Hepatocyte (in vitro differentiated cells): Measurements from ENCODE around the gene IFI30.

Experiments
- EZH2phosphoT487 ChIP-seq: fragments of 200-600 bp; sonication (generic); IDR thresholded peaks from one replicate; pipeline ENCODE4 v1.6.1; 2018; ENCODE audit warnings: antibody characterized with exemption, mild to moderate bottlenecking, low read depth, moderate library complexity; ENCODE audit not compliant: unreplicated experiment, severe bottlenecking
- TF ChIP-seq, protein P1 (sequence below): fragments of 200-600 bp; sonication (generic); IDR thresholded peaks from 2 replicates; pipeline ENCODE4 v1.5.1; 2016; ENCODE audit warnings: antibody characterized with exemption, mild to moderate bottlenecking; ENCODE audit not compliant: poor library complexity

DNA sequence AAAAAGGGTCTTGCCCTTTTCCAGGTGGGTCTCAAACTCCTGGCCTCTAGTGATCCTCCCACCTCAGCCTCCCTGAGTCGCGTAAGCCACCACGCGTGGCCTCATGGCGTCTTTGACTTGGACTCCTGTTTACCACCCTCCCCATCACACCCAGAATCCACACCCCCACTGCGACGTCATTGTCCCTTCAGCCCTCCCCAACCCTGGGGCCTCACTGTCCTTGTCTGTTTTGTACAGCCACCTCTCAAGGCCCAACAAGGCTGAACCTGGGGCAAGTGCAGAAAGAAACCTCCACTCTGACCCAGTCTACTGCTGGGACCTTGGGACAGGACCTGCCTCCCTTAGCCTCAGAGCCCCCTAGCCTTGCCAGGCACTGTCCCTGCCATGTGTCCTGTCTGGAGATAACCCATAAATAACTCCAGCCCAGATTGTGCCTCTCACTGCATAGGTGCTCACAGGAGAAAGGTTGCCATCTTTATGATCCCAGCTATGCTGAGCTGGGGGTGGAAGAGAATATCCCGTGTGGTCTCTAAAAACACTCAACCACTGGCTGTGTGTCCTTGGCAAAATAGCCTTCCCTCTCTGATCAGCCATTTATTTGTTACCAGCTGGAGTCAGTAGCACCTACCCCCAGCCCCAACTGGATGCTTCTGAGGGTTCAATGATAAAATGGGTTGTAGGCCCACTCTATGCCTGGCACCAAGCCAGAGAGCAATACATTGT is 1.8 kb upstream of the IFI30 start:
- TF ChIP-seq, protein P1, sequence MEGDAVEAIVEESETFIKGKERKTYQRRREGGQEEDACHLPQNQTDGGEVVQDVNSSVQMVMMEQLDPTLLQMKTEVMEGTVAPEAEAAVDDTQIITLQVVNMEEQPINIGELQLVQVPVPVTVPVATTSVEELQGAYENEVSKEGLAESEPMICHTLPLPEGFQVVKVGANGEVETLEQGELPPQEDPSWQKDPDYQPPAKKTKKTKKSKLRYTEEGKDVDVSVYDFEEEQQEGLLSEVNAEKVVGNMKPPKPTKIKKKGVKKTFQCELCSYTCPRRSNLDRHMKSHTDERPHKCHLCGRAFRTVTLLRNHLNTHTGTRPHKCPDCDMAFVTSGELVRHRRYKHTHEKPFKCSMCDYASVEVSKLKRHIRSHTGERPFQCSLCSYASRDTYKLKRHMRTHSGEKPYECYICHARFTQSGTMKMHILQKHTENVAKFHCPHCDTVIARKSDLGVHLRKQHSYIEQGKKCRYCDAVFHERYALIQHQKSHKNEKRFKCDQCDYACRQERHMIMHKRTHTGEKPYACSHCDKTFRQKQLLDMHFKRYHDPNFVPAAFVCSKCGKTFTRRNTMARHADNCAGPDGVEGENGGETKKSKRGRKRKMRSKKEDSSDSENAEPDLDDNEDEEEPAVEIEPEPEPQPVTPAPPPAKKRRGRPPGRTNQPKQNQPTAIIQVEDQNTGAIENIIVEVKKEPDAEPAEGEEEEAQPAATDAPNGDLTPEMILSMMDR, result no peak
- TF ChIP-seq EZH2phosphoT487, result no peak
